Esophagus muscularis mucosa (tissue), 4 donors: ENCODE measurements around the gene KCNMB2. TPM values are rescaled to one million over a fixed set of nuclear protein-coding genes. Genes with fewer than 3 reads are reported as not detected.

ENCODE experiments used
- DNase-seq: peaks from one replicate; pipeline ENCODE4 v3.0.0-alpha.2; 2017; ENCODE audit errors: extremely low spot score
- H3K27ac ChIP-seq, 4 donors: fragments of 200-600 bp; sonication (generic); replicated peaks in 1 of 4; 1 replicate in 3 of 4; 2 replicates in 1 of 4; pipeline ENCODE4 v1.5.1; 2016 to 2019; ENCODE audit warnings: mild to moderate bottlenecking in 1 of 4
- H3K27me3 ChIP-seq, 4 donors: fragments of 200-600 bp; sonication (generic); one replicate each; pipeline versions ENCODE4 v1.5.1 to v1.6.0; 2016 to 2019
- H3K36me3 ChIP-seq, 4 donors: fragments of 200-600 bp; sonication (generic); one replicate each; pipeline ENCODE4 v1.5.1; 2016 to 2019
- H3K4me1 ChIP-seq, 4 donors: fragments of 200-600 bp; sonication (generic); one replicate each; pipeline ENCODE4 v1.5.1; 2016 to 2019
- H3K4me3 ChIP-seq, 4 donors: fragments of 200-600 bp; sonication (generic); 1 replicate in 2 of 4; 2 replicates in 2 of 4; pipeline ENCODE4 v1.5.1; 2016 to 2019; ENCODE audit warnings: mild to moderate bottlenecking in 4 of 4, moderate library complexity in 1 of 4
- H3K9me3 ChIP-seq, 4 donors: fragments of 200-600 bp; sonication (generic); 1 replicate in 3 of 4; 2 replicates in 1 of 4; pipeline ENCODE4 v1.5.1; 2016 to 2019
- CTCF ChIP-seq, 3 experiments: fragments of 200-600 bp in 2 of 3; fragments of 450-650 bp in 1 of 3; sonication (generic) in 2 of 3; IDR thresholded peaks; one replicate each; pipeline ENCODE4 v1.5.1; 2017 to 2019; ENCODE audit warnings: antibody characterized with exemption in 3 of 3, mild to moderate bottlenecking in 2 of 3, moderate library complexity in 1 of 3
- EP300 ChIP-seq: sonication (generic); formaldehyde crosslinking; IDR thresholded peaks from one replicate; pipeline ENCODE4 v1.6.1; 2017; ENCODE audit warnings: antibody characterized with exemption
- POLR2A ChIP-seq: fragments of 450-650 bp; IDR thresholded peaks from one replicate; pipeline ENCODE4 v1.6.1; 2017; ENCODE audit warnings: antibody characterized with exemption, moderate library complexity, mild to moderate bottlenecking, low read depth
- POLR2AphosphoS5 ChIP-seq, 2 donors: sonication (generic); formaldehyde crosslinking; IDR thresholded peaks; one replicate each; pipeline ENCODE4 v1.6.1; 2017; ENCODE audit warnings: antibody characterized with exemption in 2 of 2
- WGBS: methylation state at CpG from one replicate; pipeline ENCODE4 v1.1.5; 2018; 5-methylcytosine and 5-hydroxymethylcytosine counted together
- intact Hi-C: fragments of 100-400 bp; cut with DNase I; formaldehyde crosslinking; loops from one replicate; pipeline ENCODE4 v1.15.1; 2023
- total RNA-seq, 4 donors: library from RNA; depleted of rRNA; stranded (reverse); fragments of >200 nt; gene quantifications; one replicate each; pipeline versions ENCODE4 v1.1.0 to v1.2.1, GENCODE V29; 2016

The KCNMB2 gene
- total RNA-seq, 4 donors from 2014 or later, result 0.17 to 0.40 TPM; not detected in 2

GRCh38 chr3:178840586-178840985 is 304.4 kb downstream of the KCNMB2 start:
- Histone ChIP-seq H3K36me3 (no peaks in the 10 kb centered on the region), H3K27ac (no peak overlapping the region), H3K4me1 (peaks cover 0 to 12% (median 7%) of the 10 kb centered on the region in 4 donors), H3K9me3 (no peaks in the 10 kb centered on the region), H3K4me3 (no peak overlapping the region), H3K27me3 (no peaks in the 10 kb centered on the region)
- intact Hi-C loops, result no loop called here
- TF ChIP-seq EP300 (no peak), CTCF (IDR thresholded peaks at IDR 0.05) (no peak), POLR2A (no peak), POLR2AphosphoS5 (IDR thresholded peaks at IDR 0.05) (no peak)
- no peak for DNase-seq

- DNase-seq, result no peak
- Histone ChIP-seq H3K4me1 (peaks cover 0 to 14% (median 11%) of the 10 kb centered on the region in 4 donors), H3K36me3 (no peaks in the 10 kb centered on the region), H3K4me3 (no peak overlapping the region), H3K27ac (no peak overlapping the region), H3K9me3 (no peaks in the 10 kb centered on the region), H3K27me3 (no peaks in the 10 kb centered on the region)
- TF ChIP-seq EP300 (no peak), POLR2A (no peak), CTCF (IDR thresholded peaks at IDR 0.05) (no peak), POLR2AphosphoS5 (IDR thresholded peaks at IDR 0.05) (no peak)
- intact Hi-C loops, result no loop called here
Observed at GRCh38 chr3:178841011-178841410, 304.8 kb downstream of the KCNMB2 start.

- no peak for TF ChIP-seq CTCF (IDR thresholded peaks at IDR 0.05)
- no peak for TF ChIP-seq POLR2AphosphoS5 (IDR thresholded peaks at IDR 0.05)
- no peak for TF ChIP-seq POLR2A
- no peak for TF ChIP-seq EP300
- Histone ChIP-seq H3K4me3 (no peak overlapping the region), H3K36me3 (no peaks in the 10 kb centered on the region), H3K27ac (peak overlapping the region; percentile 47 to 80 (median 74)), H3K27me3 (no peaks in the 10 kb centered on the region), H3K4me1 (peaks cover 11 to 54% (median 45%) of the 10 kb centered on the region in 4 donors), H3K9me3 (no peaks in the 10 kb centered on the region)
- whole genome bisulfite sequencing, result 80% methylated on average over 2 of the region's 2 CpGs
- DNase-seq, result no peak
- intact Hi-C loops, result no loop called here
Observed at GRCh38 chr3:178844916-178845315, 308.7 kb downstream of the KCNMB2 start.

GRCh38 chr3:178845420-178846118 is 309.3 kb downstream of the KCNMB2 start:
- intact Hi-C loops, result no loop called here
- no peaks in the 10 kb centered on the region for H3K9me3 ChIP-seq
- no peaks in the 10 kb centered on the region for H3K36me3 ChIP-seq
- DNase-seq, result no peak
- H3K27ac ChIP-seq, result peak overlapping the region; percentile 47 to 80 (median 74)
- no peak overlapping the region for H3K4me3 ChIP-seq
- TF ChIP-seq POLR2AphosphoS5 (IDR thresholded peaks at IDR 0.05) (peak in 1 of 2 donors; percentile 38), POLR2A (no peak)
- no peaks in the 10 kb centered on the region for H3K27me3 ChIP-seq
- 49% methylated on average over 3 of the region's 3 CpGs for WGBS
- H3K4me1 ChIP-seq, result peaks cover 11 to 54% (median 46%) of the 10 kb centered on the region in 4 donors

- DNase-seq, result no peak
- intact Hi-C loops, result no loop called here
- H3K27ac ChIP-seq, result peak overlapping the region; percentile 47 to 80 (median 74)
- no peaks in the 10 kb centered on the region for H3K27me3 ChIP-seq
- WGBS, result 38% methylated on average over 2 of the region's 2 CpGs
- H3K4me3 ChIP-seq, result no peak overlapping the region
- H3K36me3 ChIP-seq, result no peaks in the 10 kb centered on the region
- TF ChIP-seq EP300 (peak; percentile 32), POLR2A (no peak), CTCF (IDR thresholded peaks at IDR 0.05) (no peak), POLR2AphosphoS5 (IDR thresholded peaks at IDR 0.05) (peak in 1 of 2 donors; percentile 22)
- no peaks in the 10 kb centered on the region for H3K9me3 ChIP-seq
- H3K4me1 ChIP-seq, result peaks cover 11 to 55% (median 46%) of the 10 kb centered on the region in 4 donors
Observed at GRCh38 chr3:178847190-178847589, 311.0 kb downstream of the KCNMB2 start.
